Measurements from ENCODE around the gene TSHR. TPM values are rescaled to one million over a fixed set of nuclear protein-coding genes. Genes with fewer than 3 reads are reported as not detected.

TSHR gene
- total RNA-seq, 1 donor from 2014 or later, result not detected

- no peak overlapping the region for H3K4me3 ChIP-seq (ENCODE audit: insufficient read depth, low read depth, low read length)
- H3K36me3 ChIP-seq (ENCODE audit: insufficient read depth, low read length), result peaks cover 23% of the 10 kb centered on the region
- H3K36me3 Mint-ChIP-seq (ENCODE audit: low read depth, unreplicated experiment), result peaks cover 6% of the 10 kb centered on the region
- FAIRE-seq (no peak), DNase-seq (ENCODE audit: low read depth) (no peak)
- H3K79me2 ChIP-seq (ENCODE audit: insufficient read depth, low read length), result peaks cover 39% of the 10 kb centered on the region
- H3K9me3 Mint-ChIP-seq (ENCODE audit: unreplicated experiment), result no peaks in the 10 kb centered on the region
- H3K27ac Mint-ChIP-seq (ENCODE audit: unreplicated experiment), result no peak overlapping the region
- TF ChIP-seq EZH2 (IDR thresholded peaks at IDR 0.05; ENCODE audit: insufficient read depth, low read length) (no peak), CTCF (IDR thresholded peaks at IDR 0.05; ENCODE audit: insufficient read depth, low read depth, low read length) (no peak)
- no peaks in the 10 kb centered on the region for H3K4me1 Mint-ChIP-seq (ENCODE audit: low read depth, unreplicated experiment)
- H3K9me3 ChIP-seq (ENCODE audit: insufficient read depth, low read depth, low read length), result no peaks in the 10 kb centered on the region
- no peak overlapping the region for H2AFZ ChIP-seq (ENCODE audit: low read depth, low read length)
- H3K4me1 ChIP-seq (ENCODE audit: insufficient read depth, low read length), result no peaks in the 10 kb centered on the region
- H3K27me3 Mint-ChIP-seq (ENCODE audit: low read depth, unreplicated experiment), result no peaks in the 10 kb centered on the region
- no peak overlapping the region for H3K4me2 ChIP-seq (ENCODE audit: low read length)
- no peaks in the 10 kb centered on the region for H3K27me3 ChIP-seq (ENCODE audit: insufficient read depth, low read length)
- H3K4me3 Mint-ChIP-seq (ENCODE audit: unreplicated experiment), result no peak overlapping the region
- H3K9ac ChIP-seq (ENCODE audit: low read length), result no peak overlapping the region
- H3K27ac ChIP-seq (ENCODE audit: low read depth, low read length), result no peak overlapping the region
- peaks cover 22% of the 10 kb centered on the region for H4K20me1 ChIP-seq (ENCODE audit: insufficient read depth, low read length)
Measured at GRCh38 chr14:81192594-81192993, 237.2 kb downstream of the TSHR start.

DNA sequence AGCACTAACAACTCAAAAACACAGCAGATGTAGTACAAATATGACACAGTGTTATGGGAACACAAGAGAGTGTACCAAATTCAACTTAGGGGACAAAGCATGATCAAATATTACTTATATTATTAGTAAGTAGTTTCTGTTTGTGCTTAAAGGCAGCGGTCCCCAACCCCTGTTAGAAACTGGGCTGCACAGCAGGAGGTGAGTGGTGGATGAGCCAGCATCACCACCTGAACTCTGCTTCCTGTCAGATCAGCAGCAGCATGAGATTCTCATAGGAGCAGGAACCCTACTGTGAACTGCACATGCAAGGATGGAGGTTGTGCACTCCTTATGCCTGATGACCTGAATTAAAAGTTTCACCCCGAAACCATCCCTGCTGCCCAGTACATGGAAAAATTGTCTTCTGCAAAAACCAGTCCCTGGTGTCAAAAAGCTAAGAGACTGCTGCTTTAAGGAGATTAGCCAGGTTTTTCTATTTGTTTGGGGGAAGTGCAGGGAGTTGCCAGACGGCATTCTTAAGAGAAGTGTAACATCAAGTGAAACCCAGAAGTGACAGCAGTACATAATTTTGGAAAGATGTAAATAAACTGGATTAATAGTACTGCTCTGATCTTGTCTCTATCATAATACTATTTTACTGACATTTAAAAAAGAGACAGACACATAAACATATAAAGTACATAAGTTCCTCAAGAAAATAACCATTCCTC, 238.7 kb downstream of the TSHR start:
- no peak for FAIRE-seq
- no peaks in the 10 kb centered on the region for H3K27me3 Mint-ChIP-seq (ENCODE audit: low read depth, unreplicated experiment)
- no peak overlapping the region for H3K27ac Mint-ChIP-seq (ENCODE audit: unreplicated experiment)

More for the DNA sequence above, 238.7 kb downstream of the TSHR start:
- Mint-ChIP-seq H3K4me1 (ENCODE audit: low read depth, unreplicated experiment) (no peaks in the 10 kb centered on the region), H3K9me3 (ENCODE audit: unreplicated experiment) (no peaks in the 10 kb centered on the region), H3K4me3 (ENCODE audit: unreplicated experiment) (no peak overlapping the region), H3K36me3 (ENCODE audit: low read depth, unreplicated experiment) (peaks cover 6% of the 10 kb centered on the region)
- H3K4me3 ChIP-seq (ENCODE audit: insufficient read depth, low read depth, low read length), result no peak overlapping the region
- H3K4me2 ChIP-seq (ENCODE audit: low read length), result no peak overlapping the region
- H3K4me1 ChIP-seq (ENCODE audit: insufficient read depth, low read length), result no peaks in the 10 kb centered on the region
- H3K27me3 ChIP-seq (ENCODE audit: insufficient read depth, low read length), result no peaks in the 10 kb centered on the region
- H3K9ac ChIP-seq (ENCODE audit: low read length), result no peak overlapping the region
- H3K27ac ChIP-seq (ENCODE audit: low read depth, low read length), result no peak overlapping the region
- no peak for TF ChIP-seq EZH2 (IDR thresholded peaks at IDR 0.05; ENCODE audit: insufficient read depth, low read length)
- TF ChIP-seq CTCF (IDR thresholded peaks at IDR 0.05; ENCODE audit: insufficient read depth, low read depth, low read length), result no peak
- peaks cover 29% of the 10 kb centered on the region for H3K79me2 ChIP-seq (ENCODE audit: insufficient read depth, low read length)
- no peak for DNase-seq (ENCODE audit: low read depth)
- no peaks in the 10 kb centered on the region for H3K9me3 ChIP-seq (ENCODE audit: insufficient read depth, low read depth, low read length)
- peaks cover 13% of the 10 kb centered on the region for H4K20me1 ChIP-seq (ENCODE audit: insufficient read depth, low read length)
- peaks cover 23% of the 10 kb centered on the region for H3K36me3 ChIP-seq (ENCODE audit: insufficient read depth, low read length)
- no peak overlapping the region for H2AFZ ChIP-seq (ENCODE audit: low read depth, low read length)

Other genes starting within 250 kb of the TSHR start
- gene CEP128, start 13.9 kb upstream of the TSHR start, total RNA-seq, result 4.1 and 6.4 TPM in 2 replicates

Measured in astrocyte (in vitro differentiated cells and primary cell).